ENCODE results near the gene ABRAXAS1.

GRCh38 chr4:83455281-83456183, 29.4 kb downstream of the ABRAXAS1 start, which contains the start of the genes HELQ and MRPS18C:
- no peak; the same call in 1 of the 2 replicates for TF ChIP-seq REST (IDR thresholded peaks at IDR 0.05; ENCODE audit: low read depth, low read length)
- TF ChIP-seq POLR2AphosphoS5 (IDR thresholded peaks at IDR 0.05; ENCODE audit: low read length) = peak; percentile 99
- peak; percentile 20; the same call in 1 of the 2 replicates for TF ChIP-seq RB1 (IDR thresholded peaks at IDR 0.05; ENCODE audit: borderline replicate concordance)
- TF ChIP-seq EP300 (IDR thresholded peaks at IDR 0.05; ENCODE audit: borderline replicate concordance in 1 of 2, control insufficient read depth in 1 of 2, low read depth in 2 of 2, low read length in 2 of 2) = 0 out of 4 replicates have a peak, but pooled peaks of 1 of the 2 experiments have one; percentile 20
- TF ChIP-seq EGR1 (IDR thresholded peaks at IDR 0.05; ENCODE audit: borderline replicate concordance in 1 of 2, low read depth in 2 of 2, low read length in 2 of 2) = peak; percentile 76 to 79
- TF ChIP-seq ZBTB40 (IDR thresholded peaks at IDR 0.05; ENCODE audit: borderline replicate concordance) = peak; percentile 99
- TF ChIP-seq POLR2A (IDR thresholded peaks at IDR 0.05; ENCODE audit: low read depth, low read length) = peak; percentile 97
- peak in 2 of 3 experiments; percentile 4 to 33; a peak in 1 of 6 replicates for TF ChIP-seq CTCF (IDR thresholded peaks at IDR 0.05 in 2 of 3, conservative IDR thresholded peaks at IDR 0.05 in 1 of 3; ENCODE audit: control insufficient read depth in 2 of 3, extremely low read depth in 1 of 3, insufficient read depth in 1 of 3, low read depth in 3 of 3, low read length in 3 of 3)
- TF ChIP-seq GATAD2B (conservative IDR thresholded peaks at IDR 0.05; ENCODE audit: low read depth) = no peak
- TF ChIP-seq ATF3 (IDR thresholded peaks at IDR 0.05; ENCODE audit: borderline replicate concordance, extremely low read depth, low read depth, low read length) = peak; percentile 98
